Breast epithelium (tissue), 4 donors: ENCODE data around the gene DPT. TPM values are rescaled to one million over a fixed set of nuclear protein-coding genes. Genes with fewer than 3 reads are reported as not detected.

Source experiments
- DNase-seq, 2 donors: peaks; one replicate each; pipeline ENCODE4 v3.0.0-alpha.2; 2019; ENCODE audit warnings: low spot score in 2 of 2
- H3K27ac ChIP-seq, 2 donors: fragments of 200-600 bp; sonication (generic) in 1 of 2; one replicate each; pipeline ENCODE4 v1.5.1; 2016 to 2019; ENCODE audit warnings: mild to moderate bottlenecking in 1 of 2
- H3K27me3 ChIP-seq, 2 donors: fragments of 200-600 bp; sonication (generic) in 1 of 2; one replicate each; pipeline versions ENCODE4 v1.5.1 to v1.6.0; 2017 to 2019; ENCODE audit warnings: control low read depth in 1 of 2, mild to moderate bottlenecking in 1 of 2
- H3K36me3 ChIP-seq: fragments of 200-600 bp; one replicate; pipeline ENCODE4 v1.5.1; 2019
- H3K4me1 ChIP-seq, 2 donors: fragments of 200-600 bp; sonication (generic); one replicate each; pipeline ENCODE4 v1.5.1; 2016 to 2019; ENCODE audit warnings: control low read depth in 1 of 2
- H3K4me3 ChIP-seq, 3 donors: fragments of 200-600 bp; sonication (generic); 1 replicate in 2 of 3; 2 replicates in 1 of 3; pipeline ENCODE4 v1.5.1; 2016 to 2019; ENCODE audit warnings: mild to moderate bottlenecking in 3 of 3, moderate library complexity in 2 of 3
- H3K9me3 ChIP-seq, 2 donors: fragments of 200-600 bp; sonication (generic) in 1 of 2; one replicate each; pipeline ENCODE4 v1.5.1; 2016 to 2019; ENCODE audit warnings: control low read depth in 1 of 2
- CTCF ChIP-seq, 3 donors: fragments of 450-650 bp; IDR thresholded peaks; one replicate each; pipeline ENCODE4 v1.5.1; 2016 to 2017; ENCODE audit warnings: antibody characterized with exemption in 3 of 3, mild to moderate bottlenecking in 3 of 3, moderate library complexity in 3 of 3
- POLR2A ChIP-seq: fragments of 450-650 bp; IDR thresholded peaks from one replicate; pipeline ENCODE4 v1.6.1; 2016; ENCODE audit warnings: antibody characterized with exemption, mild to moderate bottlenecking, moderate library complexity
- POLR2AphosphoS5 ChIP-seq, 3 donors: sonication (generic); formaldehyde crosslinking; IDR thresholded peaks; one replicate each; pipeline ENCODE4 v1.6.1; 2017; ENCODE audit warnings: antibody characterized with exemption in 3 of 3
- intact Hi-C: fragments of 100-400 bp; cut with DNase I; formaldehyde crosslinking; loops from one replicate; pipeline ENCODE4 v1.15.1; 2023; ENCODE audit warnings: low total_unique reads
- total RNA-seq, 3 donors: library from RNA; depleted of rRNA; stranded (reverse); fragments of >200 nt; gene quantifications; one replicate each; pipeline ENCODE4 v1.1.0, GENCODE V29; 2016

The DPT gene
- total RNA-seq, 3 donors from 2014 or later = 26.9 to 740 (median 62.6) TPM

GRCh38 chr1:168687816-168688215 is 41.2 kb downstream of the DPT start:
- H3K4me1 ChIP-seq = no peaks in the 10 kb centered on the region
- no peaks in the 10 kb centered on the region for H3K36me3 ChIP-seq
- no peak for DNase-seq
- intact Hi-C loops = no loop called here
- H3K27ac ChIP-seq = no peak overlapping the region
- H3K4me3 ChIP-seq = no peak overlapping the region
- H3K27me3 ChIP-seq = no peaks in the 10 kb centered on the region
- TF ChIP-seq POLR2AphosphoS5 (IDR thresholded peaks at IDR 0.05) (no peak), CTCF (IDR thresholded peaks at IDR 0.05) (no peak), POLR2A (no peak)
- no peaks in the 10 kb centered on the region for H3K9me3 ChIP-seq

GRCh38 chr1:168686666-168687065 is 42.3 kb downstream of the DPT start:
- no peaks in the 10 kb centered on the region for H3K27me3 ChIP-seq
- no peaks in the 10 kb centered on the region for H3K9me3 ChIP-seq
- H3K4me3 ChIP-seq = no peak overlapping the region
- no peak for DNase-seq
- no peaks in the 10 kb centered on the region for H3K36me3 ChIP-seq
- TF ChIP-seq CTCF (IDR thresholded peaks at IDR 0.05) (no peak), POLR2A (no peak), POLR2AphosphoS5 (IDR thresholded peaks at IDR 0.05) (no peak)
- H3K4me1 ChIP-seq = no peaks in the 10 kb centered on the region
- intact Hi-C loops = no loop called here
- H3K27ac ChIP-seq = no peak overlapping the region

- H3K4me1 ChIP-seq = no peaks in the 10 kb centered on the region
- no peak for TF ChIP-seq POLR2AphosphoS5 (IDR thresholded peaks at IDR 0.05)
- no peak for TF ChIP-seq CTCF (IDR thresholded peaks at IDR 0.05)
- no peak for TF ChIP-seq POLR2A
- H3K4me3 ChIP-seq = no peak overlapping the region
- no peak overlapping the region for H3K27ac ChIP-seq
- H3K9me3 ChIP-seq = no peaks in the 10 kb centered on the region
- no peak for DNase-seq
- no peaks in the 10 kb centered on the region for H3K27me3 ChIP-seq
- intact Hi-C loops = no loop called here
- H3K36me3 ChIP-seq = no peaks in the 10 kb centered on the region
Measured at GRCh38 chr1:168683871-168684270, 45.1 kb downstream of the DPT start.

- Histone ChIP-seq H3K27ac (no peak overlapping the region), H3K27me3 (no peaks in the 10 kb centered on the region), H3K4me3 (no peak overlapping the region), H3K36me3 (no peaks in the 10 kb centered on the region), H3K9me3 (no peaks in the 10 kb centered on the region), H3K4me1 (no peaks in the 10 kb centered on the region)
- no peak for DNase-seq
- intact Hi-C loops = no loop called here
- TF ChIP-seq CTCF (IDR thresholded peaks at IDR 0.05) (no peak), POLR2A (no peak), POLR2AphosphoS5 (IDR thresholded peaks at IDR 0.05) (no peak)
Measured at GRCh38 chr1:168676861-168677260, 52.1 kb downstream of the DPT start.

GRCh38 chr1:168676029-168676812 is 52.8 kb downstream of the DPT start:
- TF ChIP-seq CTCF (IDR thresholded peaks at IDR 0.05) (no peak), POLR2A (no peak), POLR2AphosphoS5 (IDR thresholded peaks at IDR 0.05) (no peak)
- H3K9me3 ChIP-seq = no peaks in the 10 kb centered on the region
- no peaks in the 10 kb centered on the region for H3K27me3 ChIP-seq
- intact Hi-C loops = no loop called here
- H3K4me1 ChIP-seq = no peaks in the 10 kb centered on the region
- H3K36me3 ChIP-seq = no peaks in the 10 kb centered on the region
- no peak overlapping the region for H3K4me3 ChIP-seq
- DNase-seq = no peak
- no peak overlapping the region for H3K27ac ChIP-seq
